ENCODE results near the gene KANSL1. TPM values are rescaled to one million over a fixed set of nuclear protein-coding genes. Genes with fewer than 3 reads are reported as not detected.
"Not testable (repeated sequence)": the region's sequence is repeated elsewhere in the genome, so short reads cannot be mapped to it uniquely, and the experiment has no call there.

Gene KANSL1
- total RNA-seq, 1 donor from 2014 or later = 106 TPM

DNA sequence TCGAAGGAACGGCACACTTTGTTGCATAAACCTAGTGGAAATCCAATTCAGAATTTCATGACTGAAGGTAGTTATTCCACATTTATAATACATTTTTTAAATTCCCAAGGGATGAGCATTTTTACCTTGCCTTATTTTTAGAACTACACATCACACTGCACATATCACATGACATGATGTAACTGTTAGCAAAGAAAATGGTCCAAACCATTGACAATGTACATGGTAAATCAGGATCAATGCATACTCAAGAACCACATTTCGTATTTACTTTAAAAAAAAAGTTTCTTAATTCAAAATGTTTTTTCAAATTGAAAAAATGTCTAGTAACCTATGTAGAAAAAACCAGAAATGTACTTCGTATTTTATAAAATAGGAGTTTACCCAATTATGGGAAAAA lies 2.5 kb downstream of the KANSL1 start:
- Histone ChIP-seq H3K27me3 (ENCODE audit: control insufficient read depth, insufficient read depth, low read length) (no peaks in the 10 kb centered on the region), H3K36me3 (ENCODE audit: control insufficient read depth, insufficient read depth, low read length) (no peaks in the 10 kb centered on the region), H3K4me3 (ENCODE audit: low read depth, low read length) (no peak overlapping the region)
- TF ChIP-seq, protein P1, sequence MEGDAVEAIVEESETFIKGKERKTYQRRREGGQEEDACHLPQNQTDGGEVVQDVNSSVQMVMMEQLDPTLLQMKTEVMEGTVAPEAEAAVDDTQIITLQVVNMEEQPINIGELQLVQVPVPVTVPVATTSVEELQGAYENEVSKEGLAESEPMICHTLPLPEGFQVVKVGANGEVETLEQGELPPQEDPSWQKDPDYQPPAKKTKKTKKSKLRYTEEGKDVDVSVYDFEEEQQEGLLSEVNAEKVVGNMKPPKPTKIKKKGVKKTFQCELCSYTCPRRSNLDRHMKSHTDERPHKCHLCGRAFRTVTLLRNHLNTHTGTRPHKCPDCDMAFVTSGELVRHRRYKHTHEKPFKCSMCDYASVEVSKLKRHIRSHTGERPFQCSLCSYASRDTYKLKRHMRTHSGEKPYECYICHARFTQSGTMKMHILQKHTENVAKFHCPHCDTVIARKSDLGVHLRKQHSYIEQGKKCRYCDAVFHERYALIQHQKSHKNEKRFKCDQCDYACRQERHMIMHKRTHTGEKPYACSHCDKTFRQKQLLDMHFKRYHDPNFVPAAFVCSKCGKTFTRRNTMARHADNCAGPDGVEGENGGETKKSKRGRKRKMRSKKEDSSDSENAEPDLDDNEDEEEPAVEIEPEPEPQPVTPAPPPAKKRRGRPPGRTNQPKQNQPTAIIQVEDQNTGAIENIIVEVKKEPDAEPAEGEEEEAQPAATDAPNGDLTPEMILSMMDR (IDR thresholded peaks at IDR 0.05; ENCODE audit: insufficient read depth, low read length, severe bottlenecking) = no peak
- DNase-seq (ENCODE audit: low read depth) (peak; percentile 38), FAIRE-seq (no peak)

DNA sequence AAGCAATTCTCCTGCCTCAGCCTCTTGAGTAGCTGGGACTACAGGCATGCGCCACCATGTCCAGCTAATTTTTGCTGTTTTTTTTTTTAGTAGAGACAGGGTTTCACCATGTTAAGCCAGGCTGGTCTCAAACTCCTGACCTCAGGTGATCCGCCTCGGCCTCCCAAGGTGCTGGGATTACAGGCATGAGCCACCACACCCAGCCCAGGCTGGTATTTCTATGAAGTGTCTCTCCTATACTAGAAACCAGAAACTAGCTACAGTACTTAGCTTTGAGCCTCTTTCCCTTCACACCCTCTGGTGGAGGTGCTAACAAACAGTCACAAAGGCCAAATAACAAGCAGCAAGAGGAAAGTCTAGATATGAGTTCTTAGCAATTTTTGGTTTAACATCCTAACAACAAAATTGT lies 6.4 kb downstream of the KANSL1 start:
- not testable (repeated sequence) for FAIRE-seq

GRCh38 chr17:46184696-46185095 lies 8.5 kb downstream of the KANSL1 start:
- Histone ChIP-seq H3K4me3 (ENCODE audit: low read depth, low read length) (no peak overlapping the region), H3K36me3 (ENCODE audit: control insufficient read depth, insufficient read depth, low read length) (no peaks in the 10 kb centered on the region), H3K27me3 (ENCODE audit: control insufficient read depth, insufficient read depth, low read length) (no peaks in the 10 kb centered on the region)
- DNase-seq (ENCODE audit: low read depth) (no peak), FAIRE-seq (no peak)
- TF ChIP-seq, protein P1 (IDR thresholded peaks at IDR 0.05; ENCODE audit: insufficient read depth, low read length, severe bottlenecking) = no peak

More for the DNA sequence above, 6.4 kb downstream of the KANSL1 start:
- peak; percentile 40 for DNase-seq (ENCODE audit: low read depth)
- TF ChIP-seq, protein P1 (IDR thresholded peaks at IDR 0.05; ENCODE audit: insufficient read depth, low read length, severe bottlenecking) = peak; percentile 37
- H3K36me3 ChIP-seq (ENCODE audit: control insufficient read depth, insufficient read depth, low read length); H3K4me3 ChIP-seq (ENCODE audit: low read depth, low read length); H3K27me3 ChIP-seq (ENCODE audit: control insufficient read depth, insufficient read depth, low read length): not testable (repeated sequence)

GRCh38 chr17:46183383-46183782 lies 9.8 kb downstream of the KANSL1 start:
- FAIRE-seq; H3K4me3 ChIP-seq (ENCODE audit: low read depth, low read length); H3K27me3 ChIP-seq (ENCODE audit: control insufficient read depth, insufficient read depth, low read length); DNase-seq (ENCODE audit: low read depth); H3K36me3 ChIP-seq (ENCODE audit: control insufficient read depth, insufficient read depth, low read length): not testable (repeated sequence)

- H3K36me3 ChIP-seq (ENCODE audit: control insufficient read depth, insufficient read depth, low read length) = peaks cover 1% of the 10 kb centered on the region
- DNase-seq (ENCODE audit: low read depth) (no peak), FAIRE-seq (no peak)
- H3K27me3 ChIP-seq (ENCODE audit: control insufficient read depth, insufficient read depth, low read length) = no peaks in the 10 kb centered on the region
- no peak overlapping the region for H3K4me3 ChIP-seq (ENCODE audit: low read depth, low read length)
- TF ChIP-seq, protein P1 (IDR thresholded peaks at IDR 0.05; ENCODE audit: insufficient read depth, low read length, severe bottlenecking) = no peak
These were observed 10.3 kb downstream of the KANSL1 start for GRCh38 chr17:46182961-46183360.

GRCh38 chr17:46181940-46182339 lies 11.3 kb downstream of the KANSL1 start:
- DNase-seq (ENCODE audit: low read depth) (no peak), FAIRE-seq (no peak)
- H3K36me3 ChIP-seq (ENCODE audit: control insufficient read depth, insufficient read depth, low read length) = peaks cover 1% of the 10 kb centered on the region
- H3K4me3 ChIP-seq (ENCODE audit: low read depth, low read length) = no peak overlapping the region
- no peaks in the 10 kb centered on the region for H3K27me3 ChIP-seq (ENCODE audit: control insufficient read depth, insufficient read depth, low read length)
- TF ChIP-seq, protein P1 (IDR thresholded peaks at IDR 0.05; ENCODE audit: insufficient read depth, low read length, severe bottlenecking) = no peak

DNA sequence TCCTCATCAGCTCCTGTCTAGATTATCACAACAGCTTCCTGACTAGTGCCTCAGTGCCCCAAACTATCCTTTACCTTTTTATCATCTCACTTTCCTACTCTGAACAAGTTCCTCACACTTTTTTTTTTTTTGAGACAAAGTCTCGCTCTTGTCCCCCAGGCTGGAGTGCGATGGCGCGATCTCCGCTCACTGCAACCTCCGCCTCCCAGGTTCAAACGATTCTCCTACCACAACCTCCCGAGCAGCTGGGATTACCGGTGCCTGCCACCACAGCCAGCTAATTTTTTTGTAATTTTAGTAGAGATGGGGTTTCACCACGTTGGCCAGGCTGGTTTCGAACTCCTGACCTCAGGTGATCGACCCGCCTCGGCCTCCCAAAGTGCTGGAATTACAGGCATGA lies 11.9 kb downstream of the KANSL1 start:
- not testable (repeated sequence) for DNase-seq (ENCODE audit: low read depth); H3K27me3 ChIP-seq (ENCODE audit: control insufficient read depth, insufficient read depth, low read length); FAIRE-seq; H3K4me3 ChIP-seq (ENCODE audit: low read depth, low read length); H3K36me3 ChIP-seq (ENCODE audit: control insufficient read depth, insufficient read depth, low read length)
